PC-9 (cell line): ENCODE data around the gene RPS3. TPM values are rescaled to one million over a fixed set of nuclear protein-coding genes. Genes with fewer than 3 reads are reported as not detected.

ENCODE experiments used
- BruUV-seq: library from RNA; stranded (reverse); fragments of 400-500 nt; replicated peaks from 2 replicates; lab custom pipeline; 2021; lab: Mats Ljungman, UMichigan
- CTCF ChIA-PET: fragments of 300-600 bp; sonication (Branson Sonifier 250); formaldehyde crosslinking; loops from one replicate; lab custom pipeline; 2022; ENCODE audit warnings: antibody characterized with exemption; lab: Charles Lee
- POLR2A ChIA-PET: fragments of 300-600 bp; sonication (Branson Sonifier 250); formaldehyde crosslinking; loops from one replicate; lab custom pipeline; 2022; ENCODE audit warnings: antibody characterized with exemption; ENCODE audit not compliant: unreplicated experiment; lab: Charles Lee
- DNase-seq, 2 experiments: peaks; one replicate each; pipeline versions ENCODE4 v3.0.0 to v3.0.0-alpha.2; 2015 to 2022; ENCODE audit warnings: mixed read lengths in 1 of 2
- H2AFZ ChIP-seq: fragments of 200-600 bp; sonication (generic); 2 replicates; pipeline ENCODE4 v1.8.1; 2017; ENCODE audit warnings: antibody characterized with exemption
- H3F3A ChIP-seq: fragments of 200-600 bp; sonication (generic); 2 replicates; pipeline ENCODE4 v1.8.1; 2017; ENCODE audit warnings: antibody characterized with exemption, mild to moderate bottlenecking, low read depth; ENCODE audit not compliant: insufficient read depth
- H3K27ac ChIP-seq: fragments of 200-600 bp; sonication (generic); 2 replicates; pipeline ENCODE4 v1.6.1; 2016; ENCODE audit warnings: mixed run types
- H3K27me3 ChIP-seq: fragments of 200-600 bp; sonication (generic); 2 replicates; pipeline ENCODE4 v1.6.1; 2016; ENCODE audit warnings: low read depth, mixed run types; ENCODE audit not compliant: insufficient read depth
- H3K36me3 ChIP-seq: fragments of 200-600 bp; sonication (generic); 2 replicates; pipeline ENCODE4 v1.6.1; 2016; ENCODE audit warnings: low read depth, mixed run types
- H3K4me1 ChIP-seq: fragments of 200-600 bp; sonication (generic); replicated peaks from 2 replicates; pipeline ENCODE4 v1.6.1; 2016; ENCODE audit warnings: mixed run types; ENCODE audit not compliant: insufficient read depth
- H3K4me2 ChIP-seq: fragments of 200-600 bp; sonication (generic); 2 replicates; pipeline ENCODE4 v1.6.1; 2017; ENCODE audit warnings: mixed run types
- H3K4me3 ChIP-seq: fragments of 200-600 bp; sonication (generic); 2 replicates; pipeline ENCODE4 v1.6.1; 2016; ENCODE audit warnings: mixed run types
- H3K79me2 ChIP-seq: fragments of 200-600 bp; sonication (generic); 2 replicates; pipeline ENCODE4 v1.6.1; 2017; ENCODE audit warnings: low read depth, mixed run types
- H3K9me2 ChIP-seq: fragments of 200-600 bp; sonication (generic); 2 replicates; pipeline ENCODE4 v1.8.1; 2017; ENCODE audit warnings: mild to moderate bottlenecking; ENCODE audit not compliant: insufficient read depth
- H3K9me3 ChIP-seq: fragments of 200-600 bp; sonication (generic); 2 replicates; pipeline ENCODE4 v1.8.1; 2016; ENCODE audit warnings: low read depth; ENCODE audit not compliant: insufficient read depth
- H4K20me1 ChIP-seq: fragments of 200-600 bp; sonication (generic); 2 replicates; pipeline ENCODE4 v1.8.1; 2017; ENCODE audit not compliant: insufficient read depth
- EZH2 ChIP-seq: fragments of 200-600 bp; sonication (generic); IDR thresholded peaks from 2 replicates; pipeline ENCODE4 v1.8.0; 2017; ENCODE audit warnings: antibody characterized with exemption, low read depth
- intact Hi-C: fragments of 100-400 bp; cut with micrococcal nuclease; formaldehyde crosslinking; loops from one replicate; pipeline ENCODE4 v1.10.0; 2022; ENCODE audit not compliant: unreplicated experiment
- total RNA-seq: library from RNA; stranded (reverse); gene quantifications from 2 replicates; pipeline ENCODE4 v1.2.3, GENCODE V29; 2021
- TF ChIP-seq, protein P1 (sequence below): fragments of 200-600 bp; sonication (generic); conservative IDR thresholded peaks from 2 replicates; pipeline ENCODE4 v1.6.1; 2017; ENCODE audit warnings: mixed run types, antibody characterized with exemption, mild to moderate bottlenecking, moderate library complexity

Gene RPS3
- total RNA-seq, 1 experiment from 2014 or later = 4,011 TPM

DNA sequence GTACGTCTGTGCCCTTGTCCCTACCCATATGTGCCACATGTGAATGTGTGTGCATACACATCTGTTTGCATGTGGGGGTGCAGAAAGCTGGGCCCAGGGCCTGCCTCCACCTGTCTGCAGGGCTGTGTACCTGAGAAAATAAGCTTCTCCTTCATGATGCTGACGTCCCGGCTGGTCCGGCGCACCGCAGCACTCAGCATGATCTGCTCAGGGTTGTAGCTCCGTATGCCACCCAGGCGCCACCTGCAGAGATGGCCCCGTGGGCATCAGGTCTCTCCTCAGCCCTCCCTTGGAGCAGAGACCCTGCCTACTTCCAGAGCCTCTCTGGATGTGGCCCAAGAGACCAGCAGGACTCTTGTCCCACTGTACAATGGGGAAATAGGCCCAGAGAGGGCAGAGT lies 37.5 kb downstream of the RPS3 start:
- TF ChIP-seq, protein P1, sequence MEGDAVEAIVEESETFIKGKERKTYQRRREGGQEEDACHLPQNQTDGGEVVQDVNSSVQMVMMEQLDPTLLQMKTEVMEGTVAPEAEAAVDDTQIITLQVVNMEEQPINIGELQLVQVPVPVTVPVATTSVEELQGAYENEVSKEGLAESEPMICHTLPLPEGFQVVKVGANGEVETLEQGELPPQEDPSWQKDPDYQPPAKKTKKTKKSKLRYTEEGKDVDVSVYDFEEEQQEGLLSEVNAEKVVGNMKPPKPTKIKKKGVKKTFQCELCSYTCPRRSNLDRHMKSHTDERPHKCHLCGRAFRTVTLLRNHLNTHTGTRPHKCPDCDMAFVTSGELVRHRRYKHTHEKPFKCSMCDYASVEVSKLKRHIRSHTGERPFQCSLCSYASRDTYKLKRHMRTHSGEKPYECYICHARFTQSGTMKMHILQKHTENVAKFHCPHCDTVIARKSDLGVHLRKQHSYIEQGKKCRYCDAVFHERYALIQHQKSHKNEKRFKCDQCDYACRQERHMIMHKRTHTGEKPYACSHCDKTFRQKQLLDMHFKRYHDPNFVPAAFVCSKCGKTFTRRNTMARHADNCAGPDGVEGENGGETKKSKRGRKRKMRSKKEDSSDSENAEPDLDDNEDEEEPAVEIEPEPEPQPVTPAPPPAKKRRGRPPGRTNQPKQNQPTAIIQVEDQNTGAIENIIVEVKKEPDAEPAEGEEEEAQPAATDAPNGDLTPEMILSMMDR = no peak
- H4K20me1 ChIP-seq = no peaks in the 10 kb centered on the region
- ChIA-PET CTCF (interaction anchor here (0.6 kb wide), 1 partner anchor 787 kb away, joined by 4 read pairs; no protein-coding TSS in a partner anchor), POLR2A (interaction anchor here (0.6 kb wide), 1 partner anchor 93 kb away, joined by 3 read pairs; no protein-coding TSS in a partner anchor)
- H3K4me3 ChIP-seq = no peak overlapping the region
- no peak overlapping the region for H3K4me2 ChIP-seq
- no peaks in the 10 kb centered on the region for H3K27me3 ChIP-seq
- H2AFZ ChIP-seq = no peak overlapping the region
- H3K36me3 ChIP-seq = no peaks in the 10 kb centered on the region
- H3F3A ChIP-seq = no peaks in the 10 kb centered on the region
- no peaks in the 10 kb centered on the region for H3K9me2 ChIP-seq
- BruUV-seq = no TSS peak
- intact Hi-C loops = no loop called here
- no peak overlapping the region for H3K27ac ChIP-seq
- no peaks in the 10 kb centered on the region for H3K9me3 ChIP-seq
- DNase-seq = no peak
- no peaks in the 10 kb centered on the region for H3K79me2 ChIP-seq
- no peaks in the 10 kb centered on the region for H3K4me1 ChIP-seq

DNA sequence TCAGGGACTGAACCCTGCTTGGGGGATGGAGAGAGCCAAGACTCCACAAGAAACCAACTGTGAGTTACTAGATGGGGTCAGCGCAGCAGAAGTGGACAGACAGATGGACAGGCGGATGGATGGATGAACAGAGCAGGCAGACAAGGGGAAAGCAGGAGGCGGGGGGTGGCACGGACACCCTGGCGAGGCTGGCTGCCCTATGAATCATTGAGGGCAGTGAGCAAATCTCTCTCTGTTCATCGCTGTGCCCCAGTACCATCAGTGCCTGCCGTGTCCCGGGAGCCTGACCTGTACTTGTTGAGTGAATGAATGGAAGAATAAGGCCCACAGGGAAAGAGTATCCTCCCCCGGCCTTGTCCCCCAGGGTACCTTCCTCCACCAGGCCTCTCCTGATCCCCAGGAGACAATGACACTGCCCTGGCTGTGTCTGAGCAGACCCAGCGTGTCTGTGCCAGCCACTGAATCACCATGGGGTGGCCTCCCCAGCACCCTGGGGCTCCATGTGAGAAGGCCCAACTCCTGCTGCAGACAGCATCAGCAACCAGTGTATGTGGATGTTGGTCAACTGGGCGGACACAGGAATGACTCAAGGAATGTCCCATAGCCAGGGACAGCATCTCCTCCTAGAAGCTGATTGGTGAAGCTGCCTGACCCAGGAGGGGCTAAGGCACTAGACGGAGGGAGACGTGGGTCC lies 38.8 kb downstream of the RPS3 start:
- Histone ChIP-seq H3K27ac (no peak overlapping the region), H3F3A (no peaks in the 10 kb centered on the region), H3K9me3 (no peaks in the 10 kb centered on the region), H3K4me1 (no peaks in the 10 kb centered on the region), H4K20me1 (no peaks in the 10 kb centered on the region), H2AFZ (no peak overlapping the region), H3K9me2 (no peaks in the 10 kb centered on the region), H3K36me3 (no peaks in the 10 kb centered on the region), H3K27me3 (no peaks in the 10 kb centered on the region), H3K4me3 (no peak overlapping the region), H3K4me2 (no peak overlapping the region), H3K79me2 (no peaks in the 10 kb centered on the region)
- CTCF ChIA-PET = no interaction called here
- POLR2A ChIA-PET = no interaction called here
- no TSS peak for BruUV-seq
- intact Hi-C loops = no loop called here
- TF ChIP-seq, protein P1 = no peak
- TF ChIP-seq EZH2 = no peak
- DNase-seq = no peak

DNA sequence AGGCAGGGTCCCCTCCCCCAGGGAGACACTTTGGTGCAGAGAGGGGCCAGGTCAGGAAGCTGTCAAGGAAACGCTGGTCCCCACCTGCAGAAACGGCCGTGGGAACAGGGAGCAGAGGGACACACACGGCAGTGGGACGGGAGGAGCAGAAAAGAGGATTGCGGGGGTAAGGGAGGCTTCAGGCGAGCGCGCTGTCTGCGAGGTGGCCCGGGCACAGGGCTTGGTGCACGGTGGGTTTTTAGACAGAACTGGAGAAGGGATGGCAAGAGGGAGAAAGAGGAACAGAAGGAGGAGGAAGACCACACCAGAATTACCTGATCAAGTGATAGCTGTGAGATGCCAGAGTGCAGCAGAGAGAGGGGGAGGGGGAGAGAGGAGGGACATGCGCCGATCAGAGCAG lies 39.7 kb downstream of the RPS3 start:
- TF ChIP-seq, protein P1 = no peak
- TF ChIP-seq EZH2 = no peak
- POLR2A ChIA-PET = no interaction called here
- Histone ChIP-seq H3K36me3 (no peaks in the 10 kb centered on the region), H3F3A (no peaks in the 10 kb centered on the region), H3K9me2 (no peaks in the 10 kb centered on the region), H4K20me1 (no peaks in the 10 kb centered on the region), H3K79me2 (no peaks in the 10 kb centered on the region), H3K4me2 (no peak overlapping the region), H2AFZ (no peak overlapping the region), H3K4me3 (no peak overlapping the region), H3K27ac (no peak overlapping the region), H3K27me3 (no peaks in the 10 kb centered on the region; the same call in 1 of the 2 replicates), H3K4me1 (no peaks in the 10 kb centered on the region), H3K9me3 (no peaks in the 10 kb centered on the region)
- intact Hi-C loops = no loop called here
- no TSS peak for BruUV-seq
- no peak for DNase-seq
- CTCF ChIA-PET = no interaction called here
